IPS-18a (cell line): ENCODE measurements around the gene NT5DC1.

ENCODE experiments used
- H3K27ac ChIP-seq: one replicate; pipeline ENCODE4 v1.5.1; 2013; ENCODE audit warnings: low read length
- H3K27me3 ChIP-seq: one replicate; pipeline ENCODE4 v1.6.1; 2013; ENCODE audit warnings: mild to moderate bottlenecking, low read length; ENCODE audit not compliant: control insufficient read depth, insufficient read depth
- H3K36me3 ChIP-seq: one replicate; pipeline ENCODE4 v1.6.1; 2013; ENCODE audit warnings: low read depth, low read length; ENCODE audit not compliant: control insufficient read depth
- H3K4me1 ChIP-seq: one replicate; pipeline ENCODE4 v1.6.1; 2013; ENCODE audit warnings: low read depth, low read length; ENCODE audit not compliant: control insufficient read depth
- H3K4me3 ChIP-seq: one replicate; pipeline ENCODE4 v1.5.1; 2013; ENCODE audit warnings: low read length
- H3K9ac ChIP-seq: one replicate; pipeline ENCODE4 v1.6.1; 2013; ENCODE audit warnings: mild to moderate bottlenecking, low read length, moderate library complexity
- H3K9me3 ChIP-seq: one replicate; pipeline ENCODE4 v1.6.1; 2013; ENCODE audit warnings: low read depth, low read length; ENCODE audit not compliant: control insufficient read depth

The NT5DC1 gene

DNA sequence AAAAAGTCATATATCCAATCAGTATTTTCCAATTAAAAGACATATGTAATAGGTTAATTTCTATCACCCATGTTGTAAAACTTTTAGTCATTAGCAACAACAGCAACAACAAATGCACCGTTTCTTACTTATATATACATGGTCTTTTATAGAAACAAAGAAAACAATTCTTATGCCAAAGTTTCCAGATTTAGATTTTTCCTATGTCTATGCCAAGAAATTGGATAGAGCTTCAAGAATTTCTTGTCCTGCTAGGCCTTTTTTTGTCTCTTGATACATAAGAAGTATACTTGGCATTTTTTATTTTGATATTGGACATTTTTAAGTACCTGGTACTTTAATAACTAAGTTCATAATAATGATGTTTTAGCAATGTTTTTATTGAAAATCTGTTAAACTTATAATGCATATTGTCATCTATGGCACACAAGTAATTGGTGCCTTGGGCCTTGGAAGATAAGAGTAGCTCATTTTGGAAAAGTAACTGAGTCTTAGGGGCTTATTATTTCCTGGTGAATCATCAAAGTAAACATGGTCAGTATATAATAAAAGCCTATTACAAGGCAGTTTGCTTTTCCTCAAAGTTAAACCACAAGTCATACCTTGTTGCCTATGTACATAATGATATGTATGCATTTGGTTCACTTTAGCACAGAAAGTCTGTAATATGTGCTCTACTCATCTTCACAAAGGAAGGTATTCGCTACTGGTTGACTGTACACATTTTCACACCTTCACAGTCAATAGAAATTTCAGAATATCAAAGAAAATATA is 29.9 kb upstream of the NT5DC1 start:
- no peaks in the 10 kb centered on the region for H3K27me3 ChIP-seq
- no peaks in the 10 kb centered on the region for H3K9me3 ChIP-seq
- H3K9ac ChIP-seq = no peak overlapping the region
- no peak overlapping the region for H3K27ac ChIP-seq
- no peaks in the 10 kb centered on the region for H3K4me1 ChIP-seq
- no peaks in the 10 kb centered on the region for H3K36me3 ChIP-seq
- no peak overlapping the region for H3K4me3 ChIP-seq

DNA sequence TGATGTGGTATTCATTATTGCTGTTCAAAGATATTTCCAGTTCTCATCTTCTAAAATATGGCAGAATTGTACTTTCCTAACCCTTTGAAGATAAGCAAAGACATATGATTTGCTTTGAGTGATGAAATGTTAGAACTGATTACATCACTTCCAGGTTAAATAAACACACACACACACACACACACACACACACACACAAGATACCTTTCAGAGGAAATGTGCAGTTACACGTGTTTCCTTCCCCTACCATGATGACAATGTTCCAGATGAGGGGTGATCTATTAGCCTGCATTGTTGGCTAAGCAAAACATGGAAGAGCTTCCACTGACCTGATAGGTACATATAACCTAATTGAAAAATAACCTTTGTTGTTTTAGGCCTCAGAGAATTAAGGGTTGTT is 28.3 kb upstream of the NT5DC1 start:
- Histone ChIP-seq H3K36me3 (no peaks in the 10 kb centered on the region), H3K4me3 (no peak overlapping the region), H3K4me1 (no peaks in the 10 kb centered on the region), H3K9me3 (no peaks in the 10 kb centered on the region), H3K27ac (no peak overlapping the region), H3K9ac (no peak overlapping the region), H3K27me3 (no peaks in the 10 kb centered on the region)

DNA sequence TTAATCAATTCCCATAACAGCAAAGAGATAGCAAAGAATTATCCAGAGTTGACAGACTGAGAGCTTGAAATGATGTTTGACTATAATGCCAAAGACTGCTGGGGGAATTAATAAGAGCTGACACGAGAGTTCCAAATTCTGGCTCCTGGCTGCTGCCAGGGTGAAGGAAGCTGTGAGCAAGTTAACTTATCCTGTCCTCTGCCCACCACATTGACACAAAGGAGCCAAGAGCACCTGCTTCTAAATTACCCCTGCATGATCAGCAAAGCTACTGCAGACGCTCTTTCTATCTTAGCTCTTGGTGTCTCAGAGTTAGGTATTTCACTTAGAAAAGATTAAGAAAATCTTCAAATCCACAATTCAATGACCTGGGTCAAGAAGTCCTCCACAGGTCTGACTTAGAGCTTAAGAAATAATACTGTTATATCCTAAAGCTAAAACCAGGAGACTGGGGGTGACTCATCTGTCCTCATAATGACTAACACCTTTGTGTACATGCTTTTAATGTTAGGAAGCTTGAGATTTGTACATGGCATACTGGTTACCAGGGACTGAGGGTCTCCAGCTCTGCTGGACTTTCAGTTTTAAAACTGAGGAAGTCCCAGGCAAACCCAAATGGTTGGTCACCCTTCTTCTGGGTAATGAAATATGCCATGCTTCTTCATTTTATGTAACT is 26.8 kb upstream of the NT5DC1 start:
- H3K4me1 ChIP-seq = no peaks in the 10 kb centered on the region
- no peak overlapping the region for H3K9ac ChIP-seq
- no peak overlapping the region for H3K27ac ChIP-seq
- H3K4me3 ChIP-seq = no peak overlapping the region
- no peaks in the 10 kb centered on the region for H3K27me3 ChIP-seq
- no peaks in the 10 kb centered on the region for H3K36me3 ChIP-seq
- no peaks in the 10 kb centered on the region for H3K9me3 ChIP-seq

GRCh38 chr6:116074732-116075390 is 25.8 kb upstream of the NT5DC1 start:
- no peak overlapping the region for H3K9ac ChIP-seq
- no peaks in the 10 kb centered on the region for H3K36me3 ChIP-seq
- H3K27me3 ChIP-seq = no peaks in the 10 kb centered on the region
- H3K27ac ChIP-seq = no peak overlapping the region
- no peaks in the 10 kb centered on the region for H3K9me3 ChIP-seq
- H3K4me3 ChIP-seq = no peak overlapping the region
- no peaks in the 10 kb centered on the region for H3K4me1 ChIP-seq

GRCh38 chr6:116078522-116078921 is 22.1 kb upstream of the NT5DC1 start:
- Histone ChIP-seq H3K9me3 (no peaks in the 10 kb centered on the region), H3K4me3 (no peak overlapping the region), H3K27ac (no peak overlapping the region), H3K27me3 (no peaks in the 10 kb centered on the region), H3K4me1 (no peaks in the 10 kb centered on the region), H3K9ac (no peak overlapping the region), H3K36me3 (no peaks in the 10 kb centered on the region)

- Histone ChIP-seq H3K4me1 (no peaks in the 10 kb centered on the region), H3K36me3 (no peaks in the 10 kb centered on the region), H3K27me3 (no peaks in the 10 kb centered on the region), H3K9me3 (no peaks in the 10 kb centered on the region), H3K4me3 (no peak overlapping the region), H3K27ac (no peak overlapping the region), H3K9ac (no peak overlapping the region)
Observed at GRCh38 chr6:116078945-116079344, 21.7 kb upstream of the NT5DC1 start.

GRCh38 chr6:116083052-116083451 is 17.6 kb upstream of the NT5DC1 start:
- H3K9ac ChIP-seq = no peak overlapping the region
- no peaks in the 10 kb centered on the region for H3K36me3 ChIP-seq
- H3K27me3 ChIP-seq = no peaks in the 10 kb centered on the region
- H3K4me3 ChIP-seq = no peak overlapping the region
- no peaks in the 10 kb centered on the region for H3K9me3 ChIP-seq
- no peaks in the 10 kb centered on the region for H3K4me1 ChIP-seq
- H3K27ac ChIP-seq = no peak overlapping the region

GRCh38 chr6:116084284-116084683 is 16.4 kb upstream of the NT5DC1 start:
- Histone ChIP-seq H3K36me3 (no peaks in the 10 kb centered on the region), H3K9me3 (no peaks in the 10 kb centered on the region), H3K27me3 (no peaks in the 10 kb centered on the region), H3K4me1 (no peaks in the 10 kb centered on the region), H3K9ac (no peak overlapping the region), H3K27ac (no peak overlapping the region), H3K4me3 (no peak overlapping the region)

DNA sequence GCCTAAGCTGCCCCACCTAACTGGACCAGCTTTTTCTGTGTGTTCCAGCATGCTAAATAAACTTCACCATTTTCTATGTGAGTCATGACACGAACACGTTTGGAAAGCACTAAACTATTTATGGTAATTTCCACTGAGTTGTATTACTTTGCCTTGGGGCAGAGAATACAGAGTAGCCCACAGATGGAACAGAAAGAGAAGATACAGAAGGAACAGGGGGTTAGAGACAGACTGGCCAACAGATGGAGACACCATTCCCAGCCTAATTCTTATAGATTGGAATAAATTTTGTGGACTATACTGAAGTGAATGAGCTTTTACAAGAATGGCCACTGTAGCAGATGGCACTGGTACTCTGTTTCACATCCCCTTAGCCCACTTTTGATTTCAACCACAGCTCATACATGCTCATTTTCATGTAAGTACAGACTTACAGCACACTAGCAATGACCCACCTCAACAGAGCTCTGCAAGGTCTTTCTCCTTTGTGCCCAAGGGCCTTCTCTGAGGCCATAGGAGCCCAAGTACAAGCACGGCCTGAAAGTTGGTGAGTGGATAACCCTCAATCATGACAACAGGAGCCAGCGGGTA is 13.1 kb upstream of the NT5DC1 start:
- no peak overlapping the region for H3K9ac ChIP-seq
- no peak overlapping the region for H3K4me3 ChIP-seq

DNA sequence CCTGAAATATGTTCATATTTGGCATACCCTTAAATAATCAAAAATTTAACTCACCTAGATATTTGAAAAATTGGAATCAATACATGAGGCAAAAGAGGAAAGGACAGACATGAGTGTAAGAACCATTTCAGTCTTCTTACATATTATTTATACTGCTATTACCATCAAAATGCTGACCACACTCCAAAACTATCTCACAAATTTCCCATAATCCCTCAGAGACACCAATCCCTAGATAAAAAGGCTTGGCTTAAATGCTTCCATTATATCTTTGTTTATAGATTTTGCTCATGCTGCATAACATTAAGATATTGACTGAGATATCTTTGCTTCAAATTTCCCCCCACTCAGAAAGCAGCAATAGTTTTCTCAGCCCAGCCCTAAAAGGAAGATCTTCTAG is 11.7 kb upstream of the NT5DC1 start:
- H3K27me3 ChIP-seq = no peaks in the 10 kb centered on the region
- H3K9ac ChIP-seq = no peak overlapping the region

More for the DNA sequence above, 13.1 kb upstream of the NT5DC1 start:
- Histone ChIP-seq H3K27ac (no peak overlapping the region), H3K27me3 (no peaks in the 10 kb centered on the region), H3K9me3 (no peaks in the 10 kb centered on the region), H3K36me3 (no peaks in the 10 kb centered on the region), H3K4me1 (no peaks in the 10 kb centered on the region)

GRCh38 chr6:116090251-116090650 is 10.4 kb upstream of the NT5DC1 start:
- Histone ChIP-seq H3K4me3 (no peak overlapping the region), H3K36me3 (no peaks in the 10 kb centered on the region), H3K9ac (no peak overlapping the region), H3K4me1 (no peaks in the 10 kb centered on the region), H3K9me3 (no peaks in the 10 kb centered on the region), H3K27me3 (no peaks in the 10 kb centered on the region), H3K27ac (no peak overlapping the region)

More for the DNA sequence above, 11.7 kb upstream of the NT5DC1 start:
- no peak overlapping the region for H3K4me3 ChIP-seq
- H3K36me3 ChIP-seq = no peaks in the 10 kb centered on the region
- H3K9me3 ChIP-seq = no peaks in the 10 kb centered on the region
- H3K4me1 ChIP-seq = no peaks in the 10 kb centered on the region
- no peak overlapping the region for H3K27ac ChIP-seq
